H9 (cell line): Measurements from ENCODE around the gene SLC7A9. TPM values are rescaled to one million over a fixed set of nuclear protein-coding genes. Genes with fewer than 3 reads are reported as not detected.

Experiments
- DNase-seq: peaks from one replicate; pipeline ENCODE4 v3.0.0-alpha.2; 2017
- H2AFZ ChIP-seq: one replicate; pipeline ENCODE4 v1.6.1; 2013; ENCODE audit warnings: mild to moderate bottlenecking, low read length, control low read depth, moderate library complexity
- H2AK5ac ChIP-seq: 2 replicates; pipeline ENCODE4 v1.6.1; 2013; ENCODE audit warnings: low read length, control low read depth, mixed read lengths; ENCODE audit not compliant: insufficient read length
- H2BK120ac ChIP-seq: one replicate; pipeline ENCODE4 v1.6.1; 2013; ENCODE audit warnings: low read depth, mild to moderate bottlenecking, low read length, control low read depth, inconsistent platforms; ENCODE audit not compliant: poor library complexity, severe bottlenecking
- H2BK12ac ChIP-seq: 2 replicates; pipeline ENCODE4 v1.6.1; 2013; ENCODE audit warnings: low read length, control low read depth, mixed read lengths, low read depth; ENCODE audit not compliant: insufficient read length
- H2BK15ac ChIP-seq: 2 replicates; pipeline ENCODE4 v1.6.1; 2013; ENCODE audit warnings: low read depth, low read length, control low read depth
- H2BK20ac ChIP-seq: one replicate; pipeline ENCODE4 v1.6.1; 2013; ENCODE audit warnings: low read depth, mild to moderate bottlenecking, low read length, control low read depth, inconsistent platforms; ENCODE audit not compliant: poor library complexity, severe bottlenecking
- H2BK5ac ChIP-seq: 2 replicates; pipeline ENCODE4 v1.6.1; 2013; ENCODE audit warnings: low read length, control low read depth, mixed read lengths; ENCODE audit not compliant: insufficient read length
- H3K14ac ChIP-seq: 2 replicates; pipeline ENCODE4 v1.6.1; 2013; ENCODE audit warnings: low read length, control low read depth; ENCODE audit not compliant: insufficient read depth
- H3K18ac ChIP-seq: 2 replicates; pipeline ENCODE4 v1.6.1; 2013; ENCODE audit warnings: low read depth, mild to moderate bottlenecking, mixed read lengths, low read length, control low read depth; ENCODE audit not compliant: insufficient read length
- H3K23ac ChIP-seq: 2 replicates; pipeline ENCODE4 v1.6.1; 2013; ENCODE audit warnings: low read length, control low read depth, mixed read lengths, low read depth; ENCODE audit not compliant: insufficient read length
- H3K23me2 ChIP-seq: 2 replicates; pipeline ENCODE4 v1.6.1; 2013; ENCODE audit warnings: low read depth, mild to moderate bottlenecking, mixed read lengths, low read length, control low read depth; ENCODE audit not compliant: insufficient read length, poor library complexity, severe bottlenecking
- H3K27ac ChIP-seq: 2 replicates; pipeline ENCODE4 v1.5.1; 2013; ENCODE audit warnings: low read length, control low read depth, mixed read lengths, low read depth; ENCODE audit not compliant: insufficient read length
- H3K27me3 ChIP-seq: 2 replicates; pipeline ENCODE4 v1.6.1; 2013; ENCODE audit warnings: low read length, control low read depth, inconsistent platforms; ENCODE audit not compliant: insufficient read depth
- H3K4ac ChIP-seq: 2 replicates; pipeline ENCODE4 v1.6.1; 2013; ENCODE audit warnings: low read depth, mild to moderate bottlenecking, control low read depth, inconsistent platforms, low read length, moderate library complexity
- H3K4me1 ChIP-seq: 2 replicates; pipeline ENCODE4 v1.6.1; 2013; ENCODE audit warnings: low read length, control low read depth, inconsistent platforms; ENCODE audit not compliant: insufficient read depth
- H3K4me2 ChIP-seq: 2 replicates; pipeline ENCODE4 v1.6.1; 2013; ENCODE audit warnings: low read length, control low read depth, mixed read lengths; ENCODE audit not compliant: insufficient read length, insufficient read depth
- H3K56ac ChIP-seq: 2 replicates; pipeline ENCODE4 v1.6.1; 2013; ENCODE audit warnings: low read depth, mild to moderate bottlenecking, mixed read lengths, low read length, control low read depth; ENCODE audit not compliant: insufficient read length
- H3K79me1 ChIP-seq: 2 replicates; pipeline ENCODE4 v1.6.1; 2013; ENCODE audit warnings: low read depth, mild to moderate bottlenecking, moderate library complexity, low read length, control low read depth, inconsistent platforms; ENCODE audit not compliant: insufficient read depth, poor library complexity, severe bottlenecking
- H3K79me2 ChIP-seq: 2 replicates; pipeline ENCODE4 v1.6.1; 2013; ENCODE audit warnings: low read length, control low read depth, inconsistent platforms; ENCODE audit not compliant: insufficient read depth
- H3K9ac ChIP-seq: 2 replicates; pipeline ENCODE4 v1.6.1; 2013; ENCODE audit warnings: low read length, control low read depth, mixed read lengths; ENCODE audit not compliant: insufficient read length; ENCODE audit errors: extremely low read depth
- H3K9me3 ChIP-seq: one replicate; pipeline ENCODE4 v1.6.1; 2013; ENCODE audit warnings: low read depth, low read length, inconsistent platforms; ENCODE audit not compliant: control insufficient read depth
- H3T11ph ChIP-seq: one replicate; pipeline ENCODE4 v1.6.1; 2013; ENCODE audit warnings: mild to moderate bottlenecking, low read length, control low read depth, inconsistent platforms
- H4K20me1 ChIP-seq: one replicate; pipeline ENCODE4 v1.6.1; 2013; ENCODE audit not compliant: control insufficient read depth, insufficient read length, insufficient read depth
- H4K5ac ChIP-seq: 2 replicates; pipeline ENCODE4 v1.6.1; 2013; ENCODE audit warnings: low read depth, mild to moderate bottlenecking, mixed read lengths, low read length, control low read depth; ENCODE audit not compliant: insufficient read length
- H4K8ac ChIP-seq: replicated peaks from 2 replicates; pipeline ENCODE4 v1.6.1; 2013; ENCODE audit warnings: low read length, control low read depth, mixed read lengths, low read depth; ENCODE audit not compliant: insufficient read length
- H4K91ac ChIP-seq: 2 replicates; pipeline ENCODE4 v1.6.1; 2013; ENCODE audit warnings: low read depth, mild to moderate bottlenecking, moderate library complexity, mixed read lengths, low read length, control low read depth; ENCODE audit not compliant: insufficient read length
- H3K27ac Mint-ChIP-seq, 3 experiments: 2 replicates in 2 of 3; 3 replicates in 1 of 3; pipeline ENCODE4 v1.8.0; 2020 to 2021; ENCODE audit warnings: mixed read lengths in 3 of 3, mild to moderate bottlenecking in 1 of 3, moderate library complexity in 1 of 3
- H3K27me3 Mint-ChIP-seq: 2 replicates; pipeline ENCODE4 v1.8.0; 2021; ENCODE audit warnings: low read depth, mild to moderate bottlenecking, moderate library complexity, mixed read lengths
- H3K36me3 Mint-ChIP-seq, 3 experiments: 2 replicates in 2 of 3; 3 replicates in 1 of 3; pipeline ENCODE4 v1.8.0; 2020 to 2021; ENCODE audit warnings: low read depth in 3 of 3, mixed read lengths in 3 of 3; ENCODE audit not compliant: insufficient read depth in 1 of 3
- H3K4me1 Mint-ChIP-seq, 2 experiments: 2 replicates each; pipeline ENCODE4 v1.8.0; 2020; ENCODE audit warnings: mixed read lengths in 2 of 2
- H3K4me3 Mint-ChIP-seq, 2 experiments: 2 replicates in 1 of 2; 3 replicates in 1 of 2; pipeline ENCODE4 v1.8.0; 2020 to 2021; ENCODE audit warnings: mild to moderate bottlenecking in 2 of 2, mixed read lengths in 2 of 2, moderate library complexity in 1 of 2
- H3K9me3 Mint-ChIP-seq, 2 experiments: 2 replicates in 1 of 2; 3 replicates in 1 of 2; pipeline ENCODE4 v1.8.0; 2020; ENCODE audit warnings: mild to moderate bottlenecking in 2 of 2, mixed read lengths in 2 of 2, moderate library complexity in 1 of 2
- WGBS: extraction: QIAGEN DNeasy Blood & Tissue Kit; methylation state at CpG from one replicate; pipeline ENCODE4 v1.1.7; 2013; ENCODE audit warnings: missing lambda C conversion rate, low lambda C conversion rate, mixed read lengths; ENCODE audit not compliant: insufficient read length; ENCODE audit errors: extremely low coverage; 5-methylcytosine and 5-hydroxymethylcytosine counted together
- total RNA-seq: library from RNA; stranded (reverse); gene quantifications from 2 replicates; pipeline ENCODE4 v1.2.1, GENCODE V29; 2021
- TF ChIP-seq, protein P1 (sequence below): fragments of 200-600 bp; sonication (generic); conservative IDR thresholded peaks from 3 replicates; pipeline ENCODE4 v1.8.0; 2021; ENCODE audit warnings: antibody characterized with exemption, mild to moderate bottlenecking

Gene SLC7A9
- total RNA-seq, 1 experiment from 2014 or later = not detected

DNA sequence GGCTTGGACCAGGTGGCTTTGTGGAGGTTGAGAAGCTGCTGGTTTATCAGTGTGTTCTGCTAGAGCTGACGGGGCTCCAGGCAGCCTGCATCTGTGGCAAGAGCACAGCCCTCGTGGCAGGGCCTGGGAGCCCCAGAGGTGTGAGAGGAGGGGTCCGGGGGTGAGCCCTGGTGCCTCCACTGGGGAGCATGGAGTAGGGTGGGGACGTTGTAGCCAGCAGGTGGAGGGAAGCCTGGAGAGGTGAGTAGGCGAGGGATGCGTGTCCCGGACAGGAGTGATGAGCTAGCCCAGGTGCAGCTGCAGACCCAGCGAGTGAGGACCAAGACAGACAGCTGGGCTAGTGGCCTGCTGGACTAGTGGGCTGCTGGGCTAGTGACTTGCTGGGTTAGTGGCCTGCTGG, 51.0 kb downstream of the SLC7A9 start:
- peaks cover 0 to 2% (median 0%) of the 10 kb centered on the region in 3 experiments; a peak in 1 of 7 replicates for H3K36me3 Mint-ChIP-seq
- H3K4me3 Mint-ChIP-seq = no peak overlapping the region

More for the DNA sequence above, 51.0 kb downstream of the SLC7A9 start:
- Mint-ChIP-seq H3K27me3 (peaks cover 14% of the 10 kb centered on the region), H3K9me3 (0 out of 5 replicates have a peak, but pooled peaks cover 0 to 2% of the 10 kb centered on the region in 2 experiments), H3K4me1 (peaks cover 38 to 49% of the 10 kb centered on the region in 2 experiments), H3K27ac (peak overlapping the region in 1 of 3 experiments; percentile 54; a peak in 2 of 7 replicates)
- Histone ChIP-seq H3K4me1 (no peaks in the 10 kb centered on the region), H3K14ac (0 out of 2 replicates have a peak overlapping the region, but pooled peaks have one; percentile 14), H2BK15ac (no peak overlapping the region), H2AFZ (no peak overlapping the region), H3K27ac (no peak overlapping the region), H2BK20ac (no peak overlapping the region), H3K4me2 (no peak overlapping the region), H2BK120ac (no peak overlapping the region), H4K91ac (no peak overlapping the region), H3K23ac (no peak overlapping the region), H3K9me3 (no peaks in the 10 kb centered on the region), H4K8ac (no peak overlapping the region), H2BK12ac (no peak overlapping the region), H3K79me1 (no peaks in the 10 kb centered on the region), H2AK5ac (no peak overlapping the region), H3T11ph (no peak overlapping the region), H4K20me1 (no peaks in the 10 kb centered on the region), H3K18ac (no peak overlapping the region), H3K9ac (no peak overlapping the region), H3K27me3 (no peaks in the 10 kb centered on the region), H3K56ac (no peak overlapping the region), H3K23me2 (no peaks in the 10 kb centered on the region), H3K4ac (no peak overlapping the region), H2BK5ac (no peak overlapping the region), H4K5ac (no peak overlapping the region), H3K79me2 (no peaks in the 10 kb centered on the region)
- TF ChIP-seq, protein P1, sequence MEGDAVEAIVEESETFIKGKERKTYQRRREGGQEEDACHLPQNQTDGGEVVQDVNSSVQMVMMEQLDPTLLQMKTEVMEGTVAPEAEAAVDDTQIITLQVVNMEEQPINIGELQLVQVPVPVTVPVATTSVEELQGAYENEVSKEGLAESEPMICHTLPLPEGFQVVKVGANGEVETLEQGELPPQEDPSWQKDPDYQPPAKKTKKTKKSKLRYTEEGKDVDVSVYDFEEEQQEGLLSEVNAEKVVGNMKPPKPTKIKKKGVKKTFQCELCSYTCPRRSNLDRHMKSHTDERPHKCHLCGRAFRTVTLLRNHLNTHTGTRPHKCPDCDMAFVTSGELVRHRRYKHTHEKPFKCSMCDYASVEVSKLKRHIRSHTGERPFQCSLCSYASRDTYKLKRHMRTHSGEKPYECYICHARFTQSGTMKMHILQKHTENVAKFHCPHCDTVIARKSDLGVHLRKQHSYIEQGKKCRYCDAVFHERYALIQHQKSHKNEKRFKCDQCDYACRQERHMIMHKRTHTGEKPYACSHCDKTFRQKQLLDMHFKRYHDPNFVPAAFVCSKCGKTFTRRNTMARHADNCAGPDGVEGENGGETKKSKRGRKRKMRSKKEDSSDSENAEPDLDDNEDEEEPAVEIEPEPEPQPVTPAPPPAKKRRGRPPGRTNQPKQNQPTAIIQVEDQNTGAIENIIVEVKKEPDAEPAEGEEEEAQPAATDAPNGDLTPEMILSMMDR = no peak
- no CpG with 5 or more reads among the region's 8 CpGs for WGBS
- no peak for DNase-seq
